ENCODE measurements around the gene SPNS2. TPM values are rescaled to one million over a fixed set of nuclear protein-coding genes. Genes with fewer than 3 reads are reported as not detected.

Gene SPNS2
- total RNA-seq, 1 donor = 0.43 TPM

DNA sequence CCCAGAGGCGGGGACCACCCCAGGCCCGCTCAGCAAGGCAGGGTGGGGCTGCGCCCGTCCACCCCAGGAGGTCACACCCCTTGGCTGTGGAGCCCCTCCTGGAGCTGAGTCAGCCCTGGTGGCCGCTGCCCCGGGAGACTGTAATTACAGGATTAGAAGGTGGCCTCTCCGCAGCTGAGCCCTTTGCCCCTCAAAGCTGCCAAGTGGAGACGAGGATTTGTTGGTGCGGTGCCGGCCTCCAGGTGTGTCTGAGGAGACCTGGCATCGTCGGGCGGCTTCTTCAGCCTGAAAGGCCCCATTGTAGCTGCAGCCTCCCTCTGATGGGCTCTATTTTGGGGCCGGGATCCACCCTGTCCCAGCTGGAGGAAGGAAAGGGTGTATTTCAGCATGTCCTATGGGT, 22.7 kb upstream of the SPNS2 start:
- DNase-seq (ENCODE audit: low read depth) = no peak
- TF ChIP-seq, protein P1, sequence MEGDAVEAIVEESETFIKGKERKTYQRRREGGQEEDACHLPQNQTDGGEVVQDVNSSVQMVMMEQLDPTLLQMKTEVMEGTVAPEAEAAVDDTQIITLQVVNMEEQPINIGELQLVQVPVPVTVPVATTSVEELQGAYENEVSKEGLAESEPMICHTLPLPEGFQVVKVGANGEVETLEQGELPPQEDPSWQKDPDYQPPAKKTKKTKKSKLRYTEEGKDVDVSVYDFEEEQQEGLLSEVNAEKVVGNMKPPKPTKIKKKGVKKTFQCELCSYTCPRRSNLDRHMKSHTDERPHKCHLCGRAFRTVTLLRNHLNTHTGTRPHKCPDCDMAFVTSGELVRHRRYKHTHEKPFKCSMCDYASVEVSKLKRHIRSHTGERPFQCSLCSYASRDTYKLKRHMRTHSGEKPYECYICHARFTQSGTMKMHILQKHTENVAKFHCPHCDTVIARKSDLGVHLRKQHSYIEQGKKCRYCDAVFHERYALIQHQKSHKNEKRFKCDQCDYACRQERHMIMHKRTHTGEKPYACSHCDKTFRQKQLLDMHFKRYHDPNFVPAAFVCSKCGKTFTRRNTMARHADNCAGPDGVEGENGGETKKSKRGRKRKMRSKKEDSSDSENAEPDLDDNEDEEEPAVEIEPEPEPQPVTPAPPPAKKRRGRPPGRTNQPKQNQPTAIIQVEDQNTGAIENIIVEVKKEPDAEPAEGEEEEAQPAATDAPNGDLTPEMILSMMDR (IDR thresholded peaks at IDR 0.05; ENCODE audit: insufficient read depth, low read depth, low read length) = no peak
- no peak overlapping the region for H3K4me3 ChIP-seq (ENCODE audit: low read depth, low read length)

DNA sequence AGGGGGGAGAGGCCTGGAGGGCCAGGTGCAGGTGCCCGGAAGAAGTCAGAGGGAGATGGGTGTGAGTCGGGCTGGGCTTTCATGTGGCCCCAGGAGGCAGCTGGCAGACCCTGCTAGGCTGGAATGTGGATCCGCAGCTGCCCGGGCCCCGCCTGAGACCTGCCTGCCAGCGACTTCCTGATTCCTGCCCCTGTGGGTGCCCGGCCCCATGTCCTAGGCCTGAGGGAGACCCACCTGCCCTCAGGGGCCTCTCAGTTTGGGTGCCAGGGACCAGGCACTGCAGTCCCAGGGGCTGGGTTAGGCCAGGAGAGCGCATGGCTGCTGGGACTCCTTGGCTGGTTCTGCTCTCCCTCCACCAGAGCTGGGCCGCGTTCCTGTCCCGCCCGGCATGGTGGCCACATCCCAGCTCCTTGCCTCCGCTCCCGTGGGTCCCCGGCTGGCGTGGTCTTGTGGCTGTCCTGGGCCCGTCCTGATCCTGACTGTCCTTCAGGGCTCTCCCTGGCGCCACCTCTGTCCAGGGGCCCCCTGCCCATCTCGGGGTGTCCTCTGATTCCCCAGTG, 22.1 kb upstream of the SPNS2 start:
- H3K4me3 ChIP-seq (ENCODE audit: low read depth, low read length) = no peak overlapping the region
- TF ChIP-seq, protein P1 (IDR thresholded peaks at IDR 0.05; ENCODE audit: insufficient read depth, low read depth, low read length) = no peak
- no peak for DNase-seq (ENCODE audit: low read depth)

DNA sequence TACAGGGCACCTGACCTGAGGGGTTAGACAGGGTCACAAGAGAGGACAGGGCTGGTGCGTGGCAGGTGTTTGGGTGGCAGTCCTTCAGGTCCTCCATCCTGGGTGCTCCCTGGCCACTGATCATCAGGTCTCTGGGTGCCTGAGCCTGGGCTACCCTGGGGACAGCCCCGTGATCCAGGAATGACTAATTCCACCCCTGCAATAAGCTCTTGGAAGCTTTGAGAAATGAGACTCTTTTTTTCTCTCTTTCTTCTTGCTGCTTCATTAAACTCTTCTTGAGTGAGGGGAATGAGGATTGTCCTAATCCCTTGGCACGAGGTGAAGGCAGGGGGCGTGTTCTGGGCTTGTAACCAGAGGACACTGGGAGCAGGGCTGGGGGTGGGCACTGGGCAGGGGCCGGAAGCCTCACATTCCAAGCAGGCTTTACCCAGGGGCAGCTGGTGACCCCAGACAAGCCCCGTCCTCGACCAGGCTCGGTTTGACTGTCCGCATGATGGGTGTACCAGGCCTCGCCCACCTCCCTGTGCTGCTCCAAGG, 21.4 kb upstream of the SPNS2 start:
- H3K4me3 ChIP-seq (ENCODE audit: low read depth, low read length) = no peak overlapping the region
- TF ChIP-seq, protein P1 (IDR thresholded peaks at IDR 0.05; ENCODE audit: insufficient read depth, low read depth, low read length) = no peak
- DNase-seq (ENCODE audit: low read depth) = no peak

DNA sequence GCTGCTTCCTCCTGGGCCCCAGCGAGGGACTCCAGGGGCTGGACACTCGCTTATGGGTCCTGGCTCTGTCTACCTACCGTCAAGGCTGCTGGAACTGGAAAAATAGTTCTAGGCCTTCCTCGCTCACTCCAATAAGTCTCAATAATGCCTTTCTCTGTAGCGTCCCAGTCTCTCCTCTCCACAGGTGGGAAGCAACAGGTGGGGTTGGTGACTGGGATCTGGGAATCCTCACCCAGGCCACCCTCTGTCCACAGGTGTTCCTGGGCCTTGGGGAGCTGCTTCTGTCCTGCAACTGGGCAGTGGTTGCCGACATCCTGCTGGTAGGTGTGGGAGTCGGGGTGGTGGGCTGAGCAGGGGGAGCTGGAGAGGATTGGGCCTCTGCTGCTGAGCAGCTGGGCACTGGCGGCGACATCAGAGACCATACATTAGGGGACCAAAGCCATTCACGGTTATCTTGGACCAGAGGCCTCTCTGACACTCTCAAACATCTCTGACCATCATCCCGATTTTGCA, 20.3 kb upstream of the SPNS2 start:
- TF ChIP-seq, protein P1 (IDR thresholded peaks at IDR 0.05; ENCODE audit: insufficient read depth, low read depth, low read length) = no peak
- no peak for DNase-seq (ENCODE audit: low read depth)
- no peak overlapping the region for H3K4me3 ChIP-seq (ENCODE audit: low read depth, low read length)

DNA sequence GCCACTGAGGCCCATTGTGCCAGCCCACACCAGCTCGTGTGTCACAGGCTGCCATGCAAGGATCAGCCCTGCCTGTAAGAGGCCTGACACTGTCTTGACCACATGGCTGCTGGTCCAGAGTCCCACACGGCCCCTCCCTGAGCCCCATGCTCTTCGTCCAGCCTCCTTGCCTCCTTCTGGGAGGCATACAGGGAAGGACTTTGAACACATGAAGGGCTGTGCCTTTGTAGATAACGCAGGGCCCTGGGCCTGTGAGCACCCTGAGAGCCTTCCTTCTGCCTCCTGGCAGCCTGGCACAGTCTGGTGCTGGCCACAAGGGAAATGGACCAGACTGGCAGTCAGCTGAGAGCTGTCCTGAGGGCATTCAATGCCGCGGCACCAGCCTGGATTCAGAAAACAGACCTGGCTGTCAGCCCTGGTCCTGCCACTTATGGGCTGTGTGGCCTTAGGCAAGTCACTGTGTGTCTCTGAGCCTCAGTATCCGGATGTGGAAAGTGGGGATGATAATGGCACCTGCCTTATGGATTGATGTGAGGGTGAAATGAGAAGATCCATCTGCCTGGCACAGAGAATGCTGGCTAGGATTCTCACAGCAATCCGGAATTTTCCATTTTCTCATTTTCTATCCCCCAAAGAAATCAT, 19.2 kb upstream of the SPNS2 start:
- no peak overlapping the region for H3K4me3 ChIP-seq (ENCODE audit: low read depth, low read length)
- TF ChIP-seq, protein P1 (IDR thresholded peaks at IDR 0.05; ENCODE audit: insufficient read depth, low read depth, low read length) = no peak
- DNase-seq (ENCODE audit: low read depth) = no peak

DNA sequence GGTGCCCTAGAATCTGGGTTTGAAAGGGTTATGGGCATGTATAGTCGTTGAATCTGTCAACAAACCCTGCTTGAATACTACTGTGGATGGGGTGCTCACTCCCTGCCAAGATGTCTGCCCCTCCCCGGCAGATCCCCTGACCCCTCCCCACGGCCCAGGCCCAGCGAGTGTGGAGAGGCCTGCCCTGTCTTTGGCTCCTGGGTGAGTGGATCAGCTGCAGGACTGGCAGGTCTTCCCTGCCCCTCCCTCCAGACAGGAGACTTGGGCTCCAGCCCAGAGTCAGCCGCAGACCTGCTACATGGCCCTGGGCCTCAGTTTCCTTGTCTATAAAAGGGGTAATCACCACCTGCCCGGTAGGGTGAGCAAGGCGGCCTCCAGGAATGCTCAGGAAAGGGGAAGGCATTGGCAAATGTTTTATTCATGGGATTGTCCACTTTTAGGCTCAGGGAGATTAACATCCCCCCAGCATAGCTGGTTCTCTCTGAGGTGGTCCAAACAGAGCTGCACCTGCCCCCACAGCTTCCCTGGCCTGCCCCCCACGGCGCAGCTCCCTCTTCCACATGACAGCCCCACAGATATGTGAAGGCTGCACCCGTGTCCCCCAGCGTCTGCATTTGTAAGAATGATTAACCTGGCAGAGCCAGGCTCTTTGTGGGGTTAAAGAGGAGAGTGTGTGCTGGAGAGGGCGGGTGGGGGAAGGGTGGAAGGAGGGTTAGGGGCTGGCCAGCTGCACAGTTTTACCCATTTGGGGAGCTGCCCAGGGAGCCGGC, 18.5 kb upstream of the SPNS2 start:
- H3K4me3 ChIP-seq (ENCODE audit: low read depth, low read length) = no peak overlapping the region
- no peak for DNase-seq (ENCODE audit: low read depth)
- TF ChIP-seq, protein P1 (IDR thresholded peaks at IDR 0.05; ENCODE audit: insufficient read depth, low read depth, low read length) = no peak
